SK-N-SH treated with all-trans-retinoic acid at 6 μM for 48 hours (cell line): Measurements from ENCODE around the gene SLAMF7.
A peak's percentile ranks its signal among the peaks of the same experiment; 100 is the strongest.

Source experiments
- ATAC-seq: fragments of 200-7000 bp; cut with Tn5 transposase; 3 replicates; pipeline ENCODE4 v1.9.1; 2020; ENCODE audit warnings: mild to moderate bottlenecking, moderate library complexity
- ARNTL ChIP-seq: fragments of 450-650 bp; formaldehyde crosslinking; IDR thresholded peaks from 2 replicates; pipeline ENCODE4 v1.5.0; 2020; ENCODE audit warnings: low read depth, mild to moderate bottlenecking, moderate library complexity, borderline replicate concordance
- BACH2 ChIP-seq: fragments of 250-450 bp; sonication (Bioruptor Pico); IDR thresholded peaks from 2 replicates; pipeline ENCODE4 v1.9.0; 2021; ENCODE audit warnings: mild to moderate bottlenecking, borderline replicate concordance
- CREB5 ChIP-seq: fragments of 250-450 bp; sonication (Bioruptor Pico); IDR thresholded peaks from 2 replicates; pipeline ENCODE4 v1.5.1; 2020; ENCODE audit warnings: low read depth, mild to moderate bottlenecking, moderate library complexity
- CSDC2 ChIP-seq: fragments of 250-450 bp; sonication (Bioruptor Pico); IDR thresholded peaks from 2 replicates; pipeline ENCODE4 v1.5.0; 2020; ENCODE audit warnings: mild to moderate bottlenecking, moderate library complexity
- ESRRG ChIP-seq: fragments of 250-450 bp; sonication (Bioruptor Pico); IDR thresholded peaks from 2 replicates; pipeline ENCODE4 v1.6.1; 2021; ENCODE audit warnings: mild to moderate bottlenecking
- GLIS3 ChIP-seq: fragments of 250-450 bp; sonication (Bioruptor Pico); IDR thresholded peaks from 2 replicates; pipeline ENCODE4 v1.5.0; 2020; ENCODE audit warnings: mild to moderate bottlenecking, moderate library complexity
- ISL1 ChIP-seq: fragments of 250-450 bp; sonication (Bioruptor Pico); IDR thresholded peaks from 2 replicates; pipeline ENCODE4 v2.1.2; 2022; ENCODE audit warnings: mild to moderate bottlenecking, moderate library complexity
- OSR1 ChIP-seq: fragments of 250-450 bp; sonication (Bioruptor Pico); IDR thresholded peaks from 2 replicates; pipeline ENCODE4 v1.8.0; 2022; ENCODE audit warnings: moderate library complexity, mild to moderate bottlenecking, inconsistent platforms
- PATZ1 ChIP-seq: fragments of 250-450 bp; sonication (Bioruptor Pico); IDR thresholded peaks from 2 replicates; pipeline ENCODE4 v1.8.0; 2020; ENCODE audit warnings: mild to moderate bottlenecking, moderate library complexity, borderline replicate concordance
- POU6F1 ChIP-seq: fragments of 250-450 bp; sonication (Bioruptor Pico); IDR thresholded peaks from 2 replicates; pipeline ENCODE4 v1.8.0; 2021; ENCODE audit warnings: low read depth, mild to moderate bottlenecking, moderate library complexity, borderline replicate concordance
- PPARA ChIP-seq: fragments of 250-450 bp; sonication (Bioruptor Pico); IDR thresholded peaks from 2 replicates; pipeline ENCODE4 v1.5.0; 2020; ENCODE audit warnings: mild to moderate bottlenecking, borderline replicate concordance
- RARB ChIP-seq: fragments of 250-450 bp; sonication (Bioruptor Pico); IDR thresholded peaks from 2 replicates; pipeline ENCODE4 v1.8.0; 2021; ENCODE audit warnings: mild to moderate bottlenecking, moderate library complexity
- SNAI2 ChIP-seq: fragments of 250-450 bp; sonication (Bioruptor Pico); IDR thresholded peaks from 2 replicates; pipeline ENCODE4 v1.5.0; 2020; ENCODE audit warnings: mild to moderate bottlenecking, moderate library complexity
- TOX ChIP-seq: fragments of 250-450 bp; sonication (Bioruptor Pico); IDR thresholded peaks from 2 replicates; pipeline ENCODE4 v1.8.0; 2021; ENCODE audit warnings: mild to moderate bottlenecking, moderate library complexity, borderline replicate concordance
- TSHZ2 ChIP-seq: fragments of 250-450 bp; sonication (Bioruptor Pico); IDR thresholded peaks from 2 replicates; pipeline ENCODE4 v1.5.0; 2020; ENCODE audit warnings: mild to moderate bottlenecking, moderate library complexity
- ZC3H10 ChIP-seq: fragments of 250-450 bp; sonication (Bioruptor Pico); IDR thresholded peaks from 2 replicates; pipeline ENCODE4 v1.5.1; 2021; ENCODE audit warnings: mild to moderate bottlenecking, moderate library complexity
- ZFP3 ChIP-seq: fragments of 250-450 bp; sonication (Bioruptor Pico); IDR thresholded peaks from 2 replicates; pipeline ENCODE4 v1.5.0; 2020; ENCODE audit warnings: mild to moderate bottlenecking, moderate library complexity
- ZFP30 ChIP-seq: fragments of 450-650 bp; formaldehyde crosslinking; IDR thresholded peaks from 2 replicates; pipeline ENCODE4 v1.5.0; 2022; ENCODE audit warnings: mild to moderate bottlenecking, moderate library complexity
- ZNF70 ChIP-seq: fragments of 450-650 bp; formaldehyde crosslinking; IDR thresholded peaks from 2 replicates; pipeline ENCODE4 v1.5.0; 2020; ENCODE audit warnings: mild to moderate bottlenecking, moderate library complexity
- ZNF8 ChIP-seq: fragments of 450-650 bp; formaldehyde crosslinking; IDR thresholded peaks from 2 replicates; pipeline ENCODE4 v1.5.0; 2020; ENCODE audit warnings: mild to moderate bottlenecking, moderate library complexity

Gene SLAMF7

GRCh38 chr1:160723332-160723731 is 15.7 kb upstream of the SLAMF7 start:
- no peak for ATAC-seq
- TF ChIP-seq PPARA (CRISPR knock-in tag): no peak
- no peak for TF ChIP-seq TSHZ2
- TF ChIP-seq ZNF70: no peak
- TF ChIP-seq ZFP3 (CRISPR knock-in tag): no peak
- TF ChIP-seq BACH2 (CRISPR knock-in tag): no peak

GRCh38 chr1:160724465-160725242 is 14.4 kb upstream of the SLAMF7 start:
- TF ChIP-seq ARNTL (CRISPR knock-in tag) (no peak), ZNF8 (CRISPR knock-in tag) (no peak), ZFP3 (CRISPR knock-in tag) (no peak), CREB5 (CRISPR knock-in tag) (no peak), OSR1 (CRISPR knock-in tag) (no peak), PPARA (CRISPR knock-in tag) (no peak), PATZ1 (CRISPR knock-in tag) (no peak), ESRRG (no peak), ZNF70 (no peak), ISL1 (no peak), ZC3H10 (CRISPR knock-in tag) (no peak), BACH2 (CRISPR knock-in tag) (no peak), GLIS3 (CRISPR knock-in tag) (no peak), ZFP30 (CRISPR knock-in tag) (no peak)
- peak; percentile 57 for ATAC-seq

GRCh38 chr1:160726114-160726497 is 12.9 kb upstream of the SLAMF7 start:
- no peak for TF ChIP-seq TSHZ2
- no peak for TF ChIP-seq ZC3H10 (CRISPR knock-in tag)
- no peak for TF ChIP-seq PPARA (CRISPR knock-in tag)
- no peak for TF ChIP-seq RARB
- no peak for TF ChIP-seq POU6F1 (CRISPR knock-in tag)
- no peak for TF ChIP-seq GLIS3 (CRISPR knock-in tag)
- TF ChIP-seq ZFP3 (CRISPR knock-in tag): no peak
- TF ChIP-seq ESRRG: no peak
- no peak for TF ChIP-seq CSDC2 (CRISPR knock-in tag)
- no peak for TF ChIP-seq OSR1 (CRISPR knock-in tag)
- TF ChIP-seq ZNF8 (CRISPR knock-in tag): no peak
- no peak for TF ChIP-seq PATZ1 (CRISPR knock-in tag)
- TF ChIP-seq CREB5 (CRISPR knock-in tag): no peak
- no peak for TF ChIP-seq TOX (CRISPR knock-in tag)
- TF ChIP-seq ISL1: no peak
- no peak for TF ChIP-seq SNAI2 (CRISPR knock-in tag)
- TF ChIP-seq, all 23 proteins: peak for 0
- no peak for ATAC-seq
